ENCODE results near the gene FOS.
"Not testable (repeated sequence)": the region's sequence is repeated elsewhere in the genome, so short reads cannot be mapped to it uniquely, and the experiment has no call there.

The FOS gene

DNA sequence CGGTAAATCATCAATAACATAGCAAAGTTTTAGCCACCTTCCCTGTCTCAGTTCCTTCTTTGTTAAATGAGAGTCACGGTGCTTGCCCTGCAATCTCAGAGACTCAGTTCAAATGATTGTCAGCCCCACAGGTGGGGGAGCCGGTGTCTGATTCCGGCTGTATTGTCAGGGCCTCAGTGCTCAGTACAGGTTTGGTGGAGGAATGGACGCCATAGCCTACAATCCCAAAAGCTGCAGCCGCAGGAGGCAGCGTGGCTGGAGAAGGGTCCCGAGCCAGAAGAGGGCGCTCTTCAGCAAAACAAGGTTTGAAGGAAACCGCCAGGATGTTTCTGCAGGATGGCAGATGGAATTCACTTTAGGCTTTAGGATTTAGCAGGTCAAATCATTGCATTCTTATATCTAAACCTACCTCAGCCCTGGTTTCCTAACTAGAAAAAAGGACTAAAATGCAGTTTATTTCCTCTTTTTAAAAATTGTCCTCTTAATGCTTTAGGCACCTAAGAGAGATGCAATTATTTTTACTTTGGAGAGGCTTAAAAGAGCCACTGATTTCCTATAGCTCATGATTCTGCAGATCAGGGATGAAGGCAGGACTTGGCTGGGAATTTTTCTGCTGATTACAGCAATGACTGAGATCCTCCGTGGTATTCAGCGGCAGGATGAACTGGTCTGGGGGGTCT, 29.2 kb downstream of the FOS start:
- Histone ChIP-seq H3K4me1 (ENCODE audit: control insufficient read depth, insufficient read depth, low read length) (0 out of 2 replicates have a peak, but pooled peaks cover 2% of the 10 kb centered on the region), H3K9me3 (ENCODE audit: control insufficient read depth, insufficient read depth, low read depth, low read length) (no peaks in the 10 kb centered on the region), H3K27ac (ENCODE audit: extremely low read depth, low read depth, low read length) (no peak overlapping the region), H3K36me3 (ENCODE audit: control insufficient read depth in 2 of 2, insufficient read depth in 1 of 2, low read length in 2 of 2) (no peaks in the 10 kb centered on the region), H3K4me3 (ENCODE audit: low read depth, low read length) (no peak overlapping the region)
- ChIA-PET POLR2A (interaction anchor here (0.7 kb wide), 1 partner anchor 120 kb away, joined by 3 read pairs; no protein-coding TSS in a partner anchor), CTCF (interaction anchor here (0.6 to 8.0 kb wide), 25 partner anchors 21 to 346 kb away, joined by 3 to 101 read pairs (median 4); no protein-coding TSS in a partner anchor)
- TF ChIP-seq ZNF654 (tag by site-specific recombination; IDR thresholded peaks at IDR 0.05; ENCODE audit: low read depth): peak; percentile 85
- no peak for TF ChIP-seq ZNF391 (tag by site-specific recombination; IDR thresholded peaks at IDR 0.05; ENCODE audit: borderline replicate concordance, low read depth)
- TF ChIP-seq ZNF510 (tag by site-specific recombination; IDR thresholded peaks at IDR 0.05; ENCODE audit: insufficient replicate concordance): peak; percentile 32
- TF ChIP-seq BCL11A (tag by site-specific recombination; IDR thresholded peaks at IDR 0.05; ENCODE audit: low read depth): no peak
- TF ChIP-seq ZBTB17 (tag by site-specific recombination; IDR thresholded peaks at IDR 0.05): peak; percentile 61
- 0 out of 2 replicates have a peak, but pooled peaks have one; percentile 13 for TF ChIP-seq GLIS1 (tag by site-specific recombination; IDR thresholded peaks at IDR 0.05)
- peak; percentile 76 for TF ChIP-seq IKZF3 (tag by site-specific recombination; IDR thresholded peaks at IDR 0.05)
- TF ChIP-seq, protein P1, sequence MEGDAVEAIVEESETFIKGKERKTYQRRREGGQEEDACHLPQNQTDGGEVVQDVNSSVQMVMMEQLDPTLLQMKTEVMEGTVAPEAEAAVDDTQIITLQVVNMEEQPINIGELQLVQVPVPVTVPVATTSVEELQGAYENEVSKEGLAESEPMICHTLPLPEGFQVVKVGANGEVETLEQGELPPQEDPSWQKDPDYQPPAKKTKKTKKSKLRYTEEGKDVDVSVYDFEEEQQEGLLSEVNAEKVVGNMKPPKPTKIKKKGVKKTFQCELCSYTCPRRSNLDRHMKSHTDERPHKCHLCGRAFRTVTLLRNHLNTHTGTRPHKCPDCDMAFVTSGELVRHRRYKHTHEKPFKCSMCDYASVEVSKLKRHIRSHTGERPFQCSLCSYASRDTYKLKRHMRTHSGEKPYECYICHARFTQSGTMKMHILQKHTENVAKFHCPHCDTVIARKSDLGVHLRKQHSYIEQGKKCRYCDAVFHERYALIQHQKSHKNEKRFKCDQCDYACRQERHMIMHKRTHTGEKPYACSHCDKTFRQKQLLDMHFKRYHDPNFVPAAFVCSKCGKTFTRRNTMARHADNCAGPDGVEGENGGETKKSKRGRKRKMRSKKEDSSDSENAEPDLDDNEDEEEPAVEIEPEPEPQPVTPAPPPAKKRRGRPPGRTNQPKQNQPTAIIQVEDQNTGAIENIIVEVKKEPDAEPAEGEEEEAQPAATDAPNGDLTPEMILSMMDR (tag by site-specific recombination; IDR thresholded peaks at IDR 0.05): peak; percentile 67
- peak; percentile 48; the same call in 1 of the 2 replicates for TF ChIP-seq ZSCAN30 (tag by site-specific recombination; IDR thresholded peaks at IDR 0.05)
- peak; percentile 76; the same call in 1 of the 2 replicates for TF ChIP-seq ZNF660 (tag by site-specific recombination; IDR thresholded peaks at IDR 0.05)

DNA sequence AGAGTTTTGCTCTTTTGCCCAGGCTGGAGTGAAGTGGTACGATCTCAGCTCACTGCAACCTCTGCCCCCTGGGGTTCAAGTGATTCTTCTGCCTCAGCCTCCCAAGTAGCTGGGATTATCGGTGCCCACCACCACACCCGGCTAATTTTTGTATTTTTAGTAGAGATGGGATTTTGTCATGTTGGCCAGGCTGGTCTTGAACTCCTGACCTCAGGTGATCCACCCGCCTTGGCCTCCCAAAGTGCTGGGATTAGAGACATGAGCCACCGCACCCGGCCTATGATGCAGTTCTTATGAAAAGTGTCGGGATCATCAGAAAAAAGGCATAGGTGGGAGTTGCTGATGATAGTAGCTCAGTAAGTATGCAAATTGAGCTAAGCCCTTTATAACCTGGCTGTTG, 30.4 kb downstream of the FOS start:
- CTCF ChIA-PET: interaction anchor here (0.6 to 8.0 kb wide), 15 partner anchors 12 to 1225 kb away, joined by 3 to 101 read pairs (median 3); no protein-coding TSS in a partner anchor

DNA sequence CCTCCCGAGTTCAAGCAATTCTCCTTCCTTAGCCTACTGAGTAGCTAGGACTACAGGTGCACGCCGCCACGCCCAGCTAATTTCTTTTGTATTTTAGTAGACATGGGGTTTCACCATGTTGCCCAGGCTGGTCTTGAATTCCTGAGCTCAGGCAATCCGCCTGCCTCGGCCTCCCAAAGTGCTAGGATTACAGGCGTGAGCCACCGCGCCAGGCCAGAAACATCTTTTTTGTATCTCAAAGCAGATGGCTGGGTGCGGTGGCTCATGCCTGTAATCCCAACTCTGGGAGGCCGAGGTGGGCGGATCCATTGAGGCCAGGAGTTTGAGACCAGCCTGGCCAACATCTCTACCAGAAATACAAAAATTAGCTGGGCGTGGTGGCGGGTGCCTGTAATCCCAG, 30.9 kb downstream of the FOS start:
- CTCF ChIA-PET: interaction anchor here (0.6 to 8.0 kb wide), 9 partner anchors 12 to 403 kb away, joined by 3 to 101 read pairs (median 4); no protein-coding TSS in a partner anchor
- H3K27ac ChIP-seq (ENCODE audit: extremely low read depth, low read depth, low read length); POLR2A ChIA-PET; H3K4me1 ChIP-seq (ENCODE audit: control insufficient read depth, insufficient read depth, low read length); H3K4me3 ChIP-seq (ENCODE audit: low read depth, low read length); H3K36me3 ChIP-seq (ENCODE audit: control insufficient read depth in 2 of 2, insufficient read depth in 1 of 2, low read length in 2 of 2); H3K9me3 ChIP-seq (ENCODE audit: control insufficient read depth, insufficient read depth, low read depth, low read length): not testable (repeated sequence)

More for the DNA sequence above, 30.4 kb downstream of the FOS start:
- POLR2A ChIA-PET; H3K27ac ChIP-seq (ENCODE audit: extremely low read depth, low read depth, low read length); H3K4me1 ChIP-seq (ENCODE audit: control insufficient read depth, insufficient read depth, low read length); H3K9me3 ChIP-seq (ENCODE audit: control insufficient read depth, insufficient read depth, low read depth, low read length); H3K4me3 ChIP-seq (ENCODE audit: low read depth, low read length); H3K36me3 ChIP-seq (ENCODE audit: control insufficient read depth in 2 of 2, insufficient read depth in 1 of 2, low read length in 2 of 2): not testable (repeated sequence)

DNA sequence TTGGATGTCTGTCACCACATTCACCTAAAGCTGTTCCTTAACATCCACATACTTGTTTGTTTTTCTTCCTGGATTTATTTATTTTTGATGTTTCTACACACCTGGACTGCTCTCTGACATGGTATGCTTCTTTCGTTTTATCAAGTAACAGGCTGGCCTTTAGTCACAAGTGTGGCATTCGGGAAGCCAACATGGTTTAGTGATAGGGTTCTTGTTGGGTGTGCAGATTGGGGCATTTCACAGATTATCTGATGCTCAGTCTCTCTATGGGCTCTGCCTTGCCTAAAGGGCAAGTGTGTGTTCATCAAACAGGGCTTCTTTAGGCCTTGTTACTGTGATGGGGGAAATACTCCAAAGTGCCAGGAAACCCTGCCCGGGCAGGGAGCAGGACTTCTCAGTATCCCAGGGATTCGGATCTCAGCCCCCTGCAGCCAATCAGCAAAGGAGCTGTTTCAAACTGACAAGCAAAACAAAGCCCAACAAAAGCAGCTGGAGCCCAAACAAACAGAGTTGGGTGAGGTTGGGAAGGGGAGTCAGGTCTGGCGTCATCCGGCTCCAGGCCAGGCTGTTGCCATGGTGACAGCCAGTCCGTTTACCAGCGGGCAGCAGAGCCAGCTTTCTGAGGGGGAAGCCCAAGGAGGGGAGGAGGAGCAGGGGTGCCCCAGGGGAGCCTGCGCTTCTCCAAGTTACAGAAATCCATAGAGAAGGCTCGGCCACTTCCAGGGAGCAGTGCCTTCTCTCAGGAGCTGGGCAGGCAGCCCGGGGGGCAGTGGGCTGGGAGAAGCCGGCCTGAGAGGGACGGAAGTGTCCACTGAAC, 31.9 kb downstream of the FOS start:
- Histone ChIP-seq H3K4me3 (ENCODE audit: low read depth, low read length) (no peak overlapping the region), H3K4me1 (ENCODE audit: control insufficient read depth, insufficient read depth, low read length) (0 out of 2 replicates have a peak, but pooled peaks cover 5% of the 10 kb centered on the region), H3K27ac (ENCODE audit: extremely low read depth, low read depth, low read length) (no peak overlapping the region), H3K9me3 (ENCODE audit: control insufficient read depth, insufficient read depth, low read depth, low read length) (no peaks in the 10 kb centered on the region), H3K36me3 (ENCODE audit: control insufficient read depth in 2 of 2, insufficient read depth in 1 of 2, low read length in 2 of 2) (no peaks in the 10 kb centered on the region)
- CTCF ChIA-PET: interaction anchor here (0.6 to 8.0 kb wide), 9 partner anchors 13 to 402 kb away, joined by 3 to 101 read pairs (median 3); no protein-coding TSS in a partner anchor
- POLR2A ChIA-PET: no interaction called here
- TF ChIP-seq SP3 (tag by site-specific recombination; IDR thresholded peaks at IDR 0.05): no peak
- peak; percentile 63 for TF ChIP-seq ZIC2 (tag by site-specific recombination; IDR thresholded peaks at IDR 0.05)
- no peak for TF ChIP-seq ZFP3 (tag by site-specific recombination; IDR thresholded peaks at IDR 0.05; ENCODE audit: low read depth)
- TF ChIP-seq, protein P2, sequence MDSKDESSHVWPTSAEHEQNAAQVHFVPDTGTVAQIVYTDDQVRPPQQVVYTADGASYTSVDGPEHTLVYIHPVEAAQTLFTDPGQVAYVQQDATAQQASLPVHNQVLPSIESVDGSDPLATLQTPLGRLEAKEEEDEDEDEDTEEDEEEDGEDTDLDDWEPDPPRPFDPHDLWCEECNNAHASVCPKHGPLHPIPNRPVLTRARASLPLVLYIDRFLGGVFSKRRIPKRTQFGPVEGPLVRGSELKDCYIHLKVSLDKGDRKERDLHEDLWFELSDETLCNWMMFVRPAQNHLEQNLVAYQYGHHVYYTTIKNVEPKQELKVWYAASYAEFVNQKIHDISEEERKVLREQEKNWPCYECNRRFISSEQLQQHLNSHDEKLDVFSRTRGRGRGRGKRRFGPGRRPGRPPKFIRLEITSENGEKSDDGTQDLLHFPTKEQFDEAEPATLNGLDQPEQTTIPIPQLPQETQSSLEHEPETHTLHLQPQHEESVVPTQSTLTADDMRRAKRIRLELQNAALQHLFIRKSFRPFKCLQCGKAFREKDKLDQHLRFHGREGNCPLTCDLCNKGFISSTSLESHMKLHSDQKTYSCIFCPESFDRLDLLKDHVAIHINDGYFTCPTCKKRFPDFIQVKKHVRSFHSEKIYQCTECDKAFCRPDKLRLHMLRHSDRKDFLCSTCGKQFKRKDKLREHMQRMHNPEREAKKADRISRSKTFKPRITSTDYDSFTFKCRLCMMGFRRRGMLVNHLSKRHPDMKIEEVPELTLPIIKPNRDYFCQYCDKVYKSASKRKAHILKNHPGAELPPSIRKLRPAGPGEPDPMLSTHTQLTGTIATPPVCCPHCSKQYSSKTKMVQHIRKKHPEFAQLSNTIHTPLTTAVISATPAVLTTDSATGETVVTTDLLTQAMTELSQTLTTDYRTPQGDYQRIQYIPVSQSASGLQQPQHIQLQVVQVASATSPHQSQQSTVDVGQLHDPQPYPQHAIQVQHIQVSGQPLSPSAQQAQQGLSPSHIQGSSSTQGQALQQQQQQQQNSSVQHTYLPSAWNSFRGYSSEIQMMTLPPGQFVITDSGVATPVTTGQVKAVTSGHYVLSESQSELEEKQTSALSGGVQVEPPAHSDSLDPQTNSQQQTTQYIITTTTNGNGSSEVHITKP (tag by site-specific recombination; IDR thresholded peaks at IDR 0.05): 0 out of 2 replicates have a peak, but pooled peaks have one; percentile 25
- TF ChIP-seq, protein P3, sequence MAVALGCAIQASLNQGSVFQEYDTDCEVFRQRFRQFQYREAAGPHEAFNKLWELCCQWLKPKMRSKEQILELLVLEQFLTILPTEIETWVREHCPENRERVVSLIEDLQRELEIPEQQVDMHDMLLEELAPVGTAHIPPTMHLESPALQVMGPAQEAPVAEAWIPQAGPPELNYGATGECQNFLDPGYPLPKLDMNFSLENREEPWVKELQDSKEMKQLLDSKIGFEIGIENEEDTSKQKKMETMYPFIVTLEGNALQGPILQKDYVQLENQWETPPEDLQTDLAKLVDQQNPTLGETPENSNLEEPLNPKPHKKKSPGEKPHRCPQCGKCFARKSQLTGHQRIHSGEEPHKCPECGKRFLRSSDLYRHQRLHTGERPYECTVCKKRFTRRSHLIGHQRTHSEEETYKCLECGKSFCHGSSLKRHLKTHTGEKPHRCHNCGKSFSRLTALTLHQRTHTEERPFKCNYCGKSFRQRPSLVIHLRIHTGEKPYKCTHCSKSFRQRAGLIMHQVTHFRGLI (tag by site-specific recombination; IDR thresholded peaks at IDR 0.05): peak; percentile 99
- TF ChIP-seq ZBTB1 (tag by site-specific recombination; IDR thresholded peaks at IDR 0.05): no peak
- TF ChIP-seq ZNF335 (tag by site-specific recombination; conservative IDR thresholded peaks at IDR 0.05): peak; percentile 83
- TF ChIP-seq ZNF585B (tag by site-specific recombination; IDR thresholded peaks at IDR 0.05): no peak
